ENCODE data around the gene PAX8.

Gene PAX8

DNA sequence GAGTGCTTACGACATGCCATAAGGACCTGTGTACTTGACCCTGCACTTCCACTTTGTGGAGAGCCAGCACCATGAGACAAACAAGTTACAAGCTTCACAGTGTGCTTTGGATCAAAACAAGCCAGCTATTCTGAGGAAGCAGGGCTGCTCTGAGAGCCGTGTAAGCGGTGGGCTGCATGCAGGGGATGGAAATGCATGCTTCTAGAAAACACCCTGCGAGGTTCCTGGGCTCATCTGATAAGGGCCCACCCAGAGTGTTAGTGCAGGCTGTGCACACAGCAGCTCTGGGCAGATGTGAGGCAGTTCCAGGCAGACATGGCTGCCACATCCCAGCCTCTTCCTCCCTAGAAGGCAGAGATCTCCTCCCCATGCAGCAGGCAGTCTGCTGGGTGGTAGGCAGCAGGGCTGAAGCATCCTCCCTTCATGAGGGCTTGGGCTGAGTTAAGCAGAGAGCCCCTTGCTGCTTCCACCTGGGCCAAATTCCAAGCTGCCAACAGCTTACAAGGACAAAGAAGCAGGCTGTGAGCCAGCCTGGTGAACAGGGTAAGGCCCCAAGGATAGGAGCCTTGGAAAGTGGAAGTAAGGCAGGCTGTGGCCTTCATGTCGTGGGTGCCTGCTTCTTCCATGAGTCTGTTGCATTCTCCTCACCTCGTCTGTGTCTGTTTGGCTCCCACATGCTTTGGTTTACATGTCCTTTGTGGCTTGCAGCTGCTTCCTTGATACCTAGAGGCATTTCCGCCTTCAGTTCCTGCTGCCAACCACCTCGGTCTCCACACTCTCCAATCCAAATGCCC is 97.3 kb downstream of the PAX8 start:
- no peak for DNase-seq

DNA sequence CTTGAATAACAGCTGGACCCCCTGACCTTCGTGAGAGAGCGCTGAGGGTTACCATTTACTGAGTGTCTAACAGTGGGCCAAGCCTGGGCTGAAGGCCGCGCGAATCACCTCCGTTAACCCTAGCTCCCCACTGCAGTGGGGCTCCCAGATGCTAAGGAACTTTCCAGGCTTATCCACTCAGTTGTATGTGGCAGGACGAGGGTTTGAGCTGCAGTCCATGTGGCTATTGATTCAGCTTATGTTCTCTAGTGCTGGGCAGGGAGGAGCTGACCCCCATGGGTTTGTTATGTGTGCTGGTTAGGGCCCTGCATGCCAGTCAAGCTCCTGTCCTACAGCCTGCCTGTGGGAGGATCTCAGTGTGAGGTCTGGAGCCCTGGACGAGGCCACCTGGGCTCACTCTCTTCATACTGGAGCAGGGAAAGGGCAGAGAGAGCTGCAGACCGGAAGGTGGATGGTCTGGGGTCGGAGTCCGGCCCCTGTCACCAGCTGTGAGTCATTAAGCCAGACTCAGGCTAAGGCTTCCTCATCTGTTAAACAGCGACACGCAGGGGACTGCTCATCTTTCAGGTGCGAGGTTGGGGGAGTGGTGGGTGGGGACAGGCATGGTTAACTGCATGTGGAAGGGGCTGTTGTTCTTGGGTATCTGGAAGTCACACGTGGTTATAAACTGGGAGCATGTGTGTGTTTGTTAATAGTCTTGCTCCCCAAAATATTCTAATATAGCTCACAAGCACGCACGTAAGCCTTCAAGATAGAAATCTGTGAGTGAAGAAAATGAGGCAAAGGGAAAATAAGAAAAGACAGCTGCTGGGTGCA is 98.4 kb downstream of the PAX8 start:
- DNase-seq, result no peak

DNA sequence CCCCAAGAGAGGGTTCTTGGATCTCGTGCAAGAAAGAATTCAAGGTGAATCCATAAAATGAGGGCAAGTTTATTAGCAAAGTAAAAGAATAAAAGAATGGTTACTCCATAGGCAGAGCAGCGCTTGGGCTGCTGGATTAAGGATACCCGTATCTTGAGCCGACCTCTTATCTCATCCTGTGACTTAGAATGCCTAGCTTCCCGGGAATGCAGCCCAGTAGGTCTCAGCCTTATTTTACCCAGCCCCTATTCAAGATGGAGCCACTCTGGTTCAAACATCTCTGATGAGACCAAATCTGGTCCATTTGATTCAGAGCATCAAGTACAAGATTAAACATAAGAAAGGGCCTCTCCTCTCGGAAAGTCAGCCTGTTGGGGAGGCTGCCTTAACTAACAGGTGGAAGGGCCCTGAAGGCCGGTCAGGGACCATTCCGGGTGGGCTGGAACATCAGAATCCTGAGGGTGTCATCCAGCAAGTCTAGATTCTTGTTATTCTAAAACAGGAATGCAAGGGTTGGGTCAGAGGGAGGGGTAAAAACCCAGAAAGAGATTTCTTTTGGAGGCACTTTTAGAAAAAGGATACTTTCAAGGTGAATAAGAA is 99.2 kb downstream of the PAX8 start:
- DNase-seq, result no peak

DNA sequence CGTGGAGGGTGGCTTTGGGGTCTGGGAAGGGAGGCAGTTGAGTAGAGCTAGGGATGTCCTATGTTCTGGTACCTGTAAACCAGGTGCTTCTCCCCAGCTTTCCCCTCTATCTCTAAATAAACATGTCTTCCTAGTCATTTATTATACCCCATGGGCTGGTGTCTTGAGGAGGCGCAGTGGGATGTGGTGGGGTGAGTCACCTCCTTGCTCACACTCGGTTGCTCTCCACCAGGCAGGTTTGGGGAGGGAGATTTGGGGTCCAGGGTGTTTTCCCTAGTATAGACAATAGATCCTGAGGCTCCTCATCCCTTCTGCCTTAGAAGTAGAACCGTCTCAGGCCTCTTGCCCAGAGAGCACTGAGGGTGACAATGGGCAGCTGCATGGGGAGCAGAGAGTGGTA is 99.8 kb downstream of the PAX8 start:
- no peak for DNase-seq

DNA sequence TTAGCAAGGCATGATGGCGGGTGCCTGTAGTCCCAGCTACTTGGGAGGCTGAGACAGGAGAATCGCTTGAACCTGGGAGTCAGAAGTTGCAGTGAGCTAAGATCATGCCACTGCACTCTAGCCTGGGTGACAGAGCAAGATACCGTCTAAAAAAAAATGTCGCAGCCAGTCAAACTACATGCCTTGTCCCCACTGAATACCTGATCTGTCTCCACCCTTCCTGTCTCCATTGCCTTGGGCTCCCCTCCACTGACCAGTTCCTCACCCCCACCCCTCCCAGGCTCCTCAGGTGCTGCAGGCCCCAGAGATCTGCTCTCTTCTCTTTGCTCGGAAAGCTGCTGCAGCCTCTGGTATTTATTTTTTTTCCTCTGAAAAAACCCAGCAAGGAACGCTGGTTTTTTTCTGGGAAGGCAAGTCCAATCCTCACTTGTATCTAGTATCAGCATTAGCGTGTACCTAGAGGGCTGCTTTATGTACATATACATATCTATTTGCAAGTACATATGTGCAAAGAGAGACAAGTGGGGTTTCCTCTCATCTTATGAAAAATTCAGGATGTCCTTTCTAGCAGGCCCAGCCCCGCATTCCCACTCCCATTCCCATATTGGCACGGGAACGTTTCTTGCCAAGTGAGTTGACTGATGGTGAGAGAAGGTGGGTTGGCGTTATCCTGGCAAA is 100.5 kb downstream of the PAX8 start:
- no peak for DNase-seq

DNA sequence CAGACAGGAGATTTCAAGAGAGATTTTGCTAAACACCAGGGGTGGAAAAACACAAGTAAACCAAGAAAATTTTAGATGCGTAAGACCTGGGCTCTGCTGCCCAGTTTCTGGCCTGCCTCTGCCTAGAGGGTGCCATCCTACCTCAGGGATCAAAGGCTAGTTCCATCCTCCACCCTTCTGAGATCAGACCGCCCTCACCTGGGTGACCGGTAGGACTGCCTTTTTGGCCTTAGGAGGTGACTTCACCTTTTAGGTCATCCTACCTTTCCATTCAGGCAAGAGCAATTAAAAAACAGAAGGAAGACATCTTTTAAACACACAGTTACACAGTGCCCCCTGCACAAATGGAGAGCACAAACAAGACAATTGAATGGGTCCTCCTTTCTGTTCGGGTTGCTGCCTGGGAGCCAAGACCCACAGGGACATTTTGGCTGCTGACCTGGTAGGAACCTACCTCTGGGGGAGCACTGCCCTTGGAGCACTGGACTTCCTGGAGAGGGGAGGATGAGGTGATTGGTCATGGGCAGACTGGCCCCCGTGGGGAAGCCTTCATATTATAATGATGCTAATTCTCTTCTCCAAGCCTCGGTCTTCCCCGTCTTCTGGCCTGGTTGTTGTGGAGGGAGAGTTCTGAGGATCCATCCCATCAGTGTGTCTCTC is 101.9 kb downstream of the PAX8 start:
- DNase-seq, result no peak

DNA sequence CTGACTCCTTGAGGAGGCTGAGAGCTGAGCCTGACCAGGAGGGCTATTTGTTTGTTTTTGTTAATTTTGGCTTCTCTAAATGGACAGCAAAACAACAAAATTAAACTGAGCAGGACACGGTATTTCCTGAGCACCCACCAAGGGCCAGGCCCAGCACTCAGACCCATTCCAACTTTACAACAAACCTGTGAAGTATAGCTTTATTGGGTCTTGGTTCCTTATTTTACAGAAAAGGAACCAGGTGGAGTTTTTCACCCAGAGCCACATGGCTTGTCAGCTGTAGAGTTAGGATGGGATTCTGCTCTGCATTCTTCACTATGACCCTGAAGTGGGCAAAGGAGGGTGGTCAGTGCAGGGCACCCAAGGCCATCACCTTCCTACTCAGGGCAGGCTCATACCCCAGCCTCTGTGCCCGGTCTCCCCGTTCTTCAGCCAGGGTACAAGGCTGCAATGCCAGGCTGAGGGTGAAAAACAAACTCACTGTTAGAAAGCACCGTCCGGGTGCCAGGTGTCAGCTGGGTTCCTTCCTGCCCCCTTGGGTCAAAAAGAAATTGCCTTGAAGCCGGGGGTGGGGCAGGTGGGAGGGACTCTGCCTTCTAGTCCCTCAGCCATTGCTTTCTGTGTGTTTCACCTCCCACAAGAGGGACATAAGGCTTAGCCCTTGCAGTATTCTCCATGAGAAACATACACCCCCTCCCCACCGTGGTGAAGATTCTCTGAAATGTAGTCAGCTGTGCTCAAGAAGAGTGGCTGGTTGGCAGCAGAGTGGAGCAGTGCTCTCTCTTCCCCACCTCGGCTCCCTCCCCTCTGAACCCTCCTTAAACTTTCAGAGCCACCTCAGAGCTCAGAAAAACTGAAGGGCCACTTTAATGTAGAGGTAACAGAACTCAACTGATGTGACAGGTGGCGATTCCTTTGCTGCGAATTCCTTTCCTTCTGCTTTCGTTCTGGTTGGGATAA is 102.7 kb downstream of the PAX8 start:
- DNase-seq, result no peak

DNA sequence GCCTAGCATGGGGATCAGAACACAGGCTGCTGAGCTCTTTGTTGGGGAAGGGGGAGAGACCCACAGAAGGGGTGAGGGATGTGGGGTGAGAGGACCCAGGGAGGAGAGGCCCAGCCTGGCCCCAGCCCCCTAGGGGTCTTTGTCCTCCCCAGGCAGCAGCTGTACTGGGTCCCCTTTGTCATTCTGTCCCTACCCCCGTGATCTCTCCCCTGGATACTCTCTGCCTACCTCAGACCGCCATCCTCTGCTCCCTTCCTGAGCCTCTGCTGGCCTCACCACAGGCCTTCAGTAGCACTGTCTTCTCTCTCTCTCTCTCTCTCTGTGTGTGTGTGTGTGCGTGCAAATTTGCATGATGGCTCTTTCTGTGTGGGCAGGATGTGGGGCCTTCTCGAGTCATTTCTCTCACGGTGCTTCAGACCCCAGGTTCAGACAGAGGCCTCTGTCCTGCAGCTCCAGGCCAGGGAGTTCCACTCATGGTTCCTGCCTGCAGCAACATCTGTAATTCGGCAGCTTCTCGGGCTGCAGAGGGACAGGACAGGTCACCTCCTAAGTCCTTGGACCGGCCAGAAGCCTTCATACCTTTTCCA is 103.6 kb downstream of the PAX8 start:
- DNase-seq, result no peak

DNA sequence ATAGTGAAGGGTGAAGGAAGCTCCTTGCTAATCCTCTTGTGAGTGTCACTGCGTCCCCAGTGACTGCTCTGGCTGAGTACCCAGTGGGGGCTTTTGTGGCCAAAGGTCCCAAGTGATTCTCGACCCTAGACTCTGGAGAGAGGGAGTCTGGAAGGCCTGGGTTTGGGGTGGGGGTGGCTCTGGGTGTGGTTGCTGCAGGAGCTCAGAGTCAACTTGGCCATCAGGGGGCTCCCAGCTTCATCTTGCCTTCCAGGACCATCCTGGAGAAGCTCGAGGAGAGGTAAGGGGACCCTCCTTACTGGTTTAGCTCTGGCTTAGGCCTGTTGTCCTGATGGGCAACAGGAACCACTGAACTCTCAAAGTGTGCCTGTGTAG is 104.4 kb downstream of the PAX8 start:
- no peak for DNase-seq

DNA sequence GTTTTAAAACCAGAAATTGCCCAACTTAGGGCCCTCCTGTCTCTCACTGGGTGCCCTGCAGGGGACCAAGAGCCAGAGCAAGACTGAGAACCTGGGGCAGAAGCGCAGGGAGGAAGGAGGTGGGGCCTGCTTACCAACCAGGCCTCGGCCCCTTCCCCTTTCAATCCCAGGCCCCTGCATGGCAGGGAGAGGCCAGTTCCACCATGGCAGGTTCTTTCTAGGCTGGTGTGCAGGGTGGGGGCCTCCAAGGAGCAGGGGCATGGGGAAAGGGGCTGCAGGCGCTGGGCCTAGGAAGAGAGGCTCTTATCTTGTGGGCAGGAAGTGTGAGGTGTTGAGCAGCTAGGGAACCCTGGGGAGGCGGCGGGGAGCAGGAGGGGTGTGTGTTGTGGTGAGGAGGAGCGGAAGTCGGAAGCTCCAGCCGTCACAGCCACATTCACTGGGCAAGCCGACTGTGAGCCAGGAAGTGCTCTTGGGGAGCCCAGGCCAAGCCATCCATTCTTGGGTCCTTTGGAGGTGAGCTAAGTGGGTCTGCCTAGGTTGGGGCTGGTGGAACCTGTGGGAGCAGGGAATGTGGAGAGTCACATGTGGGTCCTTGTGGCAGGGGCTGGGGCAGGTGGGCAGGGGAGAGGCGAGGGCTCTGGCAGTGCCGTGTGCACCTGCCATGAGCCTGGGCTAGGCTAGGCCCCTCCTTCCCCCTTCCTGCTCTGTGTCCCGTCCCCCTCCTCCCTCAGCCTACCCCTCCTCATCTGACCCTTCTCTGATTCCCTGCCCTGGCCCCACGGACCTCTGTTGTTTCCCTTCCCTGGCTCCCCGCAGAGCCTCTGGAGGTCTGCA is 105.0 kb downstream of the PAX8 start, which contains the start of gene PSD4:
Gene PSD4, plus strand, starts transcription at position 430 of the 834 bp plus-strand sequence. CDS start 8,486 bp downstream, outside the sequence.
- no peak for DNase-seq

DNA sequence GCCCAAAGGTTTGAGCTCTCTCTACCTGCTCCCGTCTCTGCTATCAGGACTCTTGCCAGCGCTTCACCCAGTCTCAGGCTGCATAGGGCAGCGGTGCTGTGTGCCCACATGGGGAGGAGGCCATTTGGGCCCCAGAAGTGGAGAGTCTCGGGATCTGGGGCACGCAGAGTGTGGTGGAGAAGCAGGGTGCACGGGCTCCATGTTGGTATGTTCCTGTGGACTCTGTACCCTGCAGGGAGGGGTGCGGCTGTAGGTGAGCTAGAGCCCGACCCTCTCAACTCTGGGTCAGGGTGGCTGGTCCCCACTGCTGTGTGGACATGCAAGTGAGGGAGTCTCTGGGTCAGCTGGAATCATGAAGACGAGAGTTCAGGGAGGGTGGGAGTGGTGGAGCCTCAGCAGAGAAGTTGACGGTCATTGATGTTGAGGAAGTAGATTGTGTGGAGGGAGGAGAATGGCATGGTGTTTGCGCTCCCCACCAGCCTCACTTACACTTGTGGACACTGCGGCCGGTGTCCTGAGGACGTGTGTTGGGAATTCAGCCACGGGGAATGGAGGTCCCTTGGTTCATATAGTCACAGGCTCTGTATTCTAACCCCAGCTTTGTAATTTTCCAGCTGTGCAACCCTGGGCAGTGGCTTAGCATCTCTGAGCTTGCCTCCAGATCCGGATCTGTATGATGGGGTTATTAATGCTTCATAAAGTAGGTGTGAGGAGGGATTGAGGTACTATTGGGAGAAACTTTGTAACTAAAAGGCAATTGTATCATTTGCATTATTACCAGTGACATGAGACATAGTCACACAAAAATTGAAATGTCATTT is 105.8 kb downstream of the PAX8 start:
- DNase-seq, result no peak

DNA sequence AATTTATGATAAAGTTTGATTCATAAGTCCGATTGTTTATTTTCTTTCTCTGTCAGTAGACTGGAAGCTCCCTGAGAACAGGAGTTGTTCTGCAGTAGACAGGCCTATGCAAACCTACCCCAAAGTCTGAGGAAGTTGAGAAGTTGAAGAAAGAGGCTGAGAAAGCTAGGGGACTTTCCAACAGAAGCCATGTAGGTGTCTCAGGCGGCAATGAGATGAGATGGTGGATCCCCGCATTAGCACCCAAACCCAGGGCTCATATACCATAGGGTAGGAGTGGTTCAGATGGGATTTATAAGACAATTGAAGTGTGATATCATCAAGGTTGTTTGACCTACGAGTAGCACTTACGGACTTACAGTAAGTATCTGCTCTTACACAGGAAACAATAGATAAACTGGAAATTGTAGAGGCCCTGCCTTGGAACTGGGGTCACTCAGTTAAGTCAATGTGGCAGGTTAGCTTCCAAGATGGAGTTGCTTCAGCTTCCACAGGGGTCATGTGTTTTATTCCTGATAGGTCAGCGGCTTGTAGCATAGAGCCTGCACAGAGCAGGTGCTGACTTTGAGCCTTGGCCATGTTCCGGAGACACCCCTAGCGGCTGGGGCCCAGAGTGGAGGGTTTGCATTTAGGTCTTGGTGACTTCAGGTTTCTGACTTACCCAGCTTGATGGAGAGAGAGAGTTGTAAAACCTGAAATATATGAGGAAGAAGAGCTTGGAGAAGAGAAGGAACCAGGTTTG is 107.2 kb downstream of the PAX8 start:
- no peak for DNase-seq

DNA sequence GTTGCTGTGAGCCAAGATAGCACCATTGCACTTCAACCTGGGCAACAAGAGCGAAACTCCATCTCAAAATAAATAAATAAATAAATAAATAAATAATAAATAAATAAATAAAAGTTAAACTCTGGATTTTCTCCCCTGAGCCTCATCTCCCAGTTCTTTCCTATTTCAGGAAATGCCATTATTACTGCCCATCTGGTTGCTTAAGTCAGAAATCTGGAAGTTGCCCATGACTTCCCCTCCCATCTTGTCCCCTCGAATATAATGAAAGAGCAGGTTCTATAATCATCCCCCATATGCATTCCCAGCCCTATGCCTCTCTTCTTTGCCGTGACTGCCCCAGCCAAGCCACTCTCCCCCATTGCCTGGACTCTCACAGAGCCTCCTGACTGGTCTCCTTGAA is 109.1 kb downstream of the PAX8 start:
- DNase-seq, result no peak

DNA sequence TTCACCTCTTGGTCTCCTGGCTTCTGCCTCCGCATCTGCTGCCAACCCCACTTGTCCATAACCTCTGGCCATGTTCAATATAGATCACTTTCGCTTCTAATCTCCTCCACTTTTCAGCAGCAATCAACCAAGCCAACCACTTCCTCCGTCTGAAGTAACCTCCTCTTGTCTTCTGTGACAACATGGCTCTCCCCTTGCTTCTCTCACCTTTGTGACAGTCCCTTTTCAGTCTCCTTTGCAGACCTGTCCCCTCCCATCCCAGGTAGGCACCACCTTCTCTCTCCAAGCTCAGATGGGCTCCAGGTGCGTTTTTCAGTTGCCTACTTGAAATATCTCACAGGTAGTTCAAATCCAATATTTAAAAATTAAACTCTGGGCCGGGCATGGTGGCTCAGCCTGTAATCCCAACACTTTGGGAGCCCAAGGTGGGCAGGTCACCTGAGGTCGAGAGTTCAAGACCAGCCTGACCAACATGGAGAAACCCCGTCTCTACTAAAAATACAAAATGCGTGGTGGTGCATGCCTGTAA is 109.7 kb downstream of the PAX8 start:
- no peak for DNase-seq

DNA sequence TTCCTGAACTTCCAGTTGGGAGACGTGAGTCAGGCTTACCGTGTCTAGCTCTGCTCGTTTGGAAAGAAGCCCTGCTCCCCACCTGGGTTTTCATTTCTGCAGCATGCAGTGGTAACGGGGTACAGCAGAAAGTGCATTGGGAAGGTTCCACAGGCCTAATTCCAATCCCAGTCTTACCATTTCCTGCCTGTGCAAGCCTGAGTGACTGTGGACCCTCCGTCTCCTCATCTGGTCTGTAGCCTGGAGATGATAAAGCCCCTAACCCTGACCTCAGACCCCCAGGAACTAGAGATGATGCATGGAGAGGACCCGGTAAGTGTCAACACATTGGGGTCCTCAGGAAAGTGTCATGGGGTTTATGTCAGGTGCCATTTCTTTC is 110.8 kb downstream of the PAX8 start:
- no peak for DNase-seq

DNA sequence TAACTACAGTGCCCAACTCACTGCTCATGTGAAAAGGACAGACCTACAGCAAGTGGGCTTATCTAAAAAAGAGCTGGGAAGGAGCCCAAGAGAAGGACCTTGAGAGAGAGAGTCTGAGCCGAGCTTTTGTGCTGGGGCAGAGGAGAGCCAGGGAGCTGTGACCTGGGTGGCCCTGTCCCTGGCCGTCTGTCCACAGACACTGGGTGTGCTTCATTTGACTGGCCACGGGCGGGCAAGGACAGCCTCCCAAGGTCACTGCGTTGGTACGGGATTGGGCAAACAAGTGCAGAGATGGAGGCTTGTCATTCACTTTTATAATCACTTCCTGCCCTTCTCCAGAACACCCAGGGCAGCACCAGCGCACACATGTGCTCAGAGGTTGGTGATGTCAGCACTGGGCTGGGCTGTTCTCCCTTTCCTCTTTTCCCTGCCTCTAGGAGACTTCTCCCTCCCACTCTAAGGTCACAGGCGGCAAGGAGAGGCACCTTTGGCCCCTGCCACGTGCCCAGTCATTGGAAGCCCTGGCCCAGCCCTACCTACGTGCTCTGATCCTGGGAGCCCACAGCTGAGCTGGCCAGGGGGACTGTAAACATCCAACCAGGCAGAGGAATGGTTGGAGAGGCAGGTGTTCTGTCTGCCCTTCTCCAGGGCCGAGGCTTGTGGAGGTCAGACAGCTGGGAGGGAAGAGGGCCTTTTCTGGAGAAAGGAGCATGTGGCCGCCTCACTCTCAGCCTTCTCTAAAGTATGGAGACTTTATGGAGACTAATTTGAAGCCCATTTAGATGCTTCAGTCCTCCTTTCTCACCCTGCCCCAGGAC is 111.4 kb downstream of the PAX8 start:
- peak; percentile 59 to 78 for DNase-seq

DNA sequence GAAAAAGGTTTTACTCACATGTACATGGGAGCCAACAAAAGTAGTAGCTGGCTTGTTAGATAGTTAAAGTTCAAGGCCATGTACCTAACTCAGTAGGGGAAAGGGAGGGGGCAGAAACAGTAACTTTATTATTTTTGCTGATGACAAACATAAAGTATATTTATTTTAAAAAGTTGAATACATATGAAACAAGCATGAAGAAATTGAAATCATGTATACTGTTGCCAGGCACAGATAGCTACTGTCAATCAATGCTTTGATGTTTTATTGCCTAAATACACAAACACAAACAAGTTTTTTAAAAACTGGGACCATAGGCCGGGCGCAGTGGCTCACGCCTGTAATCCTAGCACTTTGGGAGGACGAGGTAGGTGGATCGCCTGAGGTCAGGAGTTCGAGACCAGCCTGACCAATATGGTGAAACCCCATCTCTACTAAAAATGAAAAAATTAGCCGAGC is 112.5 kb downstream of the PAX8 start:
- DNase-seq, result no peak

Data from SHP77 (cell line).